ENCODE measurements around the gene CFL2.

- no peak for TF ChIP-seq POLR2A (IDR thresholded peaks at IDR 0.05)
- no peak for TF ChIP-seq CTCF (IDR thresholded peaks at IDR 0.05)
Observed at GRCh38 chr14:34676516-34677211, 37.7 kb downstream of the CFL2 start.
